HG03039 (cell line): ENCODE data around the gene GALNT1.

Experiments used
- ATAC-seq: cut with Tn5 transposase; IDR thresholded peaks from one replicate; pipeline ENCODE4 v1.9.1; 2021; ENCODE audit warnings: mild to moderate bottlenecking, moderate library complexity; ENCODE audit not compliant: unreplicated experiment

Gene GALNT1

DNA sequence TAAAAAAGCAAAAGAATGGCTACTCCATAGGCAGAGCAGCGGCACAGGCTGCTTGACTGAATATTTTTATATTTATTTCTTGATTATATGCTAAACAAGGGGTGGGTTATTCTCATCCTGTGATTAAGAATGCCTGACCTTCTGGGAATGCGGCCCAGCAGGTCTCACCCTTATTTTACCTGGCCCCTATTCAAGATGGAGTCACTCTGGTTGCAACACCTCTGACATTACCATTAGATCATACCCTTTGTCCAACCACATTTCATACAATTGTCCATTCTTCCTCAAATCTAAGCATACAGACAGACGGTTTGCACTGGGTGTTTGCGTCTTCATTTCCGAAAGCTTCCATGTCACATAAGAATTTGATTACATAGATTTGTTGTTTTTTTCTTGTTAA is 168.2 kb downstream of the GALNT1 start:
- ATAC-seq, result no peak

DNA sequence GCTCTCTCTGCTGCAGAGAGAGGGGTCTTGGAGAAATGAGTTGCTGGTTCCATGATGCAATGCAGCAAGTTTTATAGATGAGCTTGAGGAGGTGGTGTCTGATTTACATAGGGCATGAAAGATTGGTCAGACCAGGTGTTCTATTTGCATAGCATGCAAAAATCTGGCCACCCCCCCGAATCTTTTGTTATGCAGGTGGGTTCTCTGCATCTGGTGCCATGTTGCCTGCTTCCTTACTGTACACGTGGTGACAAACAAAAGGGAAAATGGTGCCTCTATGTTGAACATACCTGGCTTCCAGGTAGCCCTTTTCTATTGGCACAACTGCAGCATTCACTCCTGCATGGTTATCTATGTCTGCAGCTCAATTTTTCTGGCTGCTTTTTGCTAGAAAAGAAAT is 169.4 kb downstream of the GALNT1 start:
- no peak for ATAC-seq

DNA sequence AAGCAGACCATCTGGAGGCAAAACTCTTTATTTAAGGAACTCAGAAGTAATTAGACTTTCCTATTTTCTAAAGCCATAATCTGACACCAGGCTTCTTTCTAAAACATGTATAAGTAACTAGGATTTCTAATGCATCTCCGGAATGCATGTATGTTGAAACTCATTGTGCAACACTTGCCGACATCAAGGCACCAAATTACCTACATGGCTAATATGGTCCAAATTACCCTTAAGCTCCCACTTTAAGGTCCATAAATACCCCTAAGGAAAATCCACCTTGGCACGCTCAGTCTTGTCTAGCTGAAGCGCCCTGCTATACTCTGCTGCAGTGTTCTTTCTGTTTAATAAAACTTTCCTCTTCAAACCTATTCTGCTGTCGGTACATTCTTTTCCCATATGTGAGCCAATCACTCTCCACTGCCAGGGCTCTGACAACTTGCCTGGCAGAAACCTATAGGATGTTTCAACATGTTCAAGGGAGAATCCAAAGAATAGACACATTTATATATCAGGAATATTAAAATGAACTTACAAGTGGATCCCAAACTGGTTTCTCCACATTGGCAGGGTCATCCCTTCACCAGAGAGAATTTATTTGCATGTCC is 171.9 kb downstream of the GALNT1 start:
- no peak for ATAC-seq

DNA sequence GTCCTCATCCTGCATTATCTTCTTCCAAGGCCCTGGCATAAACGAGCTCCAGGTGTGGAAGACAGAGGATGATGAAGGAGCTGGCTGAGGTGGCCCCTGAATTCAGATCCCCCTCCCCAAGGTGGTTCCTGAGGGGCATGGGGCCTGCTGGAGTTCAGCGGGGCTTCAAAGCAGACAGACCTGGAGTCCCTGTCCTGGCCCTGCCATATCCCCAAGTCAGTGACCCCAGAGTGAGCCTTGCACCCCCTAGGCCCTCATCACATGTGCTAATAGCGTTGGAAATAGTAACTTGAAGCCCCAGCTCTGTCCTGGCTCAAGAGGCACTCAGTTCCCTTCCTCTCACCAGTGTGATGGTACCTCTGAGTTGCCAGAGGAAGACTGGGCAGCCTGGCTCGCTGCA is 172.9 kb downstream of the GALNT1 start:
- ATAC-seq, result no peak

DNA sequence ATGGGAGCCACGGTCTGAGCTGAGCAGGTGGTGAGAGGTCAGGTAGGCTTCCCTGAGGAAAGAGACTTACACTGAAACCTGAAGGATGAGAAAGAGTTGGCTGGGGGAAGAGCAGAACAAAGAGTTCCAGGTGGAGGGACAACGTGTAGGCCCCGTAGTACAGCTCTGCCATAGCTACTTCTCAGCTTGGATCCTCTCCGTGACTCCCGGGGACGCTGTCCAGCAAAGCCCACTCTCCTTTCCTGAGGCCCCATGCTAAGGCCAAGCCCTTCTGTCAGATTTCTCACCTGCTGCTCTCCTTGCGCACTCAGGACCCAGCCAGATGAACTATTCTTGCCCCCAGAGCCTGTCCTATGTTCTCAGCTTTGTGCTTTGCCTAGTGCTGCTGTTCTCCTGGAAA is 173.8 kb downstream of the GALNT1 start:
- ATAC-seq, result no peak

DNA sequence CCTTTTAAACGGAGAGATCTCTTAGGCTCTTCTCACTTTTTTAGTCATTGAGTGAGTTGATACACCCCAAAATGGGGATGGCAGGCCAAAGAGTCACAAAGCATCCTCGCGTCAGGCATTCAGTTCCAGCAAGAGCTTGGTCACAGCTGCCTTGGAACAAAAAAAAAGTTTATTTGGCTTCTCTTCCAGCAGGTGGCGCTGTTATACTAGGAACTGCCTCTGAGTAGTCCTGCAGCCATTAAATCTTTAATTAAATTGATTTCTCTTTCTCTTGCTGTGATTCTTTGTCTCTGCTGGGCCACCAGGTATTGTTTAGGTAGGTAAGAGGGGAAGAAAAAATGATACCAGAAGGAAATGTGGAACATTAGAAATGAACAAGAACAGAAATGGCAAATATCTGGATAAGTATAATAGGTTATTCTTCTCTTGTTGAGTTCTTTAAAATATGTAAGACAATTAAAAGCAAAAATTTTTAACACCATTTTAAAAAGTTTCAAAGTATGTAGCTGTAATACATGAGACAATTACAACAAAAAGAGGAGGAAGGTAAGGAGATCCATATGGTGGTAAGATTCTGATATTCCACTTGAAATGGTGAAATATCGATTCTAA is 175.1 kb downstream of the GALNT1 start:
- ATAC-seq, result no peak
